Keratinocyte (primary cell): ENCODE results near the gene HOMER2.

Experiments used
- EZH2 ChIP-seq: IDR thresholded peaks from one replicate; pipeline ENCODE4 v1.6.1; 2012; ENCODE audit warnings: inconsistent platforms, mild to moderate bottlenecking, low read length, moderate library complexity
- TF ChIP-seq, protein P1 (sequence below), 3 experiments: IDR thresholded peaks in 1 of 3; conservative IDR thresholded peaks in 1 of 3; optimal IDR thresholded peaks in 1 of 3; 2 replicates in 2 of 3; 3 replicates in 1 of 3; pipeline versions ENCODE3 to v1.5.1; 2011; ENCODE audit warnings: low read length in 3 of 3, mild to moderate bottlenecking in 3 of 3, moderate library complexity in 2 of 3, control low read depth in 1 of 3, inconsistent platforms in 1 of 3; ENCODE audit not compliant: insufficient read depth in 2 of 3; ENCODE audit errors: extremely low read depth in 1 of 3

DNA sequence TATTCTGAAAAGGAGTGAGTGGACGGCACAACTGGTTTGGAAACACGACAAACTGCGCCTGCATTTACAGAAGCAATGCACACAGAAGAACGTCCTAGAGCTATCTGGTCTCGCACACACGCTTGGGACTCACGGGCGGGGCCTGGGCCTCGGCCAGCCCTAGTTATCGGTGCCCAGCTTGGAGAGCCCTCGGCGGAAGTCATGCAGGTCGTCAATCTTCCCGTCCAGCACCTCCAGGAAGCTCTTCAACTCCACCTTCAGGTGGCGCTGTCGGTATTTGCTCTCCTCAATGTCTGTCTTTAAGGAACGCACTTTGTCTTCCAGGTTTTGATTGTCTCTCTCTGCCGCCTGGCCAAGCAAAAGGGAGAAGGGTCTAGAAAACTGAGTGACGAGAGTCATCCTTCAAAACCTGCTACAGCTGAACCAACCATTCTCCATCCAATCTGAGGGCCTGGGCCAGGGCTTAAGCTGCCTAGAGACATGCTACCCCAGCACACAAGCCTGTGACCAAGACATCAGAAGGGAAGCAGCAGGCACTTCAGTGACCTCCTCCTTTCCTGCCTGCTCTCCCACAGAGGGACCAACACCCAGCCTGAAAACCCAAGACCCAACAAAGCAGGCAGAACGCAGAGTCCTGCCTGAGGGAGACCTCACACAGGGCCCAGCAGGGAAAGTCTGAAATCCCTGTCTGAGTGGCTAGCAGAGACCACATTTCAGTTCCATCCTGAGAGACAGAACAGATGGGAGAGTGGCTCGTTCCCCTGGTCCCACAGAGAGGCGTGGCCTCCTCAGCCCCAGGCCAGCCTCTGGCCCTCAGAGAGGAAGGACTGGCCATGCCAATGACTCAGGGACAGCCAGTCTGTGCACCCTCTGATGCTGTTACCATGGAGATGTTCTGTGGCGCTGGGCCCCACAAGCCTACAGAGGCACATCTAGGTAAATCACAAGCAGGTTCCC, 102.7 kb downstream of the HOMER2 start:
- TF ChIP-seq, protein P1, sequence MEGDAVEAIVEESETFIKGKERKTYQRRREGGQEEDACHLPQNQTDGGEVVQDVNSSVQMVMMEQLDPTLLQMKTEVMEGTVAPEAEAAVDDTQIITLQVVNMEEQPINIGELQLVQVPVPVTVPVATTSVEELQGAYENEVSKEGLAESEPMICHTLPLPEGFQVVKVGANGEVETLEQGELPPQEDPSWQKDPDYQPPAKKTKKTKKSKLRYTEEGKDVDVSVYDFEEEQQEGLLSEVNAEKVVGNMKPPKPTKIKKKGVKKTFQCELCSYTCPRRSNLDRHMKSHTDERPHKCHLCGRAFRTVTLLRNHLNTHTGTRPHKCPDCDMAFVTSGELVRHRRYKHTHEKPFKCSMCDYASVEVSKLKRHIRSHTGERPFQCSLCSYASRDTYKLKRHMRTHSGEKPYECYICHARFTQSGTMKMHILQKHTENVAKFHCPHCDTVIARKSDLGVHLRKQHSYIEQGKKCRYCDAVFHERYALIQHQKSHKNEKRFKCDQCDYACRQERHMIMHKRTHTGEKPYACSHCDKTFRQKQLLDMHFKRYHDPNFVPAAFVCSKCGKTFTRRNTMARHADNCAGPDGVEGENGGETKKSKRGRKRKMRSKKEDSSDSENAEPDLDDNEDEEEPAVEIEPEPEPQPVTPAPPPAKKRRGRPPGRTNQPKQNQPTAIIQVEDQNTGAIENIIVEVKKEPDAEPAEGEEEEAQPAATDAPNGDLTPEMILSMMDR (optimal IDR thresholded peaks at IDR 0.05 in 1 of 3, IDR thresholded peaks at IDR 0.05 in 1 of 3, conservative IDR thresholded peaks at IDR 0.05 in 1 of 3; ENCODE audit: extremely low read depth in 1 of 3, insufficient read depth in 2 of 3, low read length in 3 of 3), result peak; percentile 87 to 96 (median 96)
- no peak for TF ChIP-seq EZH2
